Gastroesophageal sphincter (tissue), 4 donors: ENCODE measurements around the gene RPRM. TPM values are rescaled to one million over a fixed set of nuclear protein-coding genes. Genes with fewer than 3 reads are reported as not detected.

Source experiments
- ATAC-seq: fragments of 150-250 bp; one replicate; pipeline ENCODE4 v1.9.1; 2016; ENCODE audit warnings: mild to moderate bottlenecking, moderate library complexity
- H3K27ac ChIP-seq, 4 donors: fragments of 200-600 bp; sonication (generic) in 3 of 4; 1 replicate in 3 of 4; 2 replicates in 1 of 4; pipeline ENCODE4 v1.5.1; 2016 to 2019
- H3K27me3 ChIP-seq: fragments of 200-600 bp; sonication (generic); one replicate; pipeline ENCODE4 v1.5.1; 2019
- H3K36me3 ChIP-seq, 2 donors: fragments of 200-600 bp; sonication (generic); one replicate each; pipeline ENCODE4 v1.5.1; 2019; ENCODE audit warnings: control low read depth in 1 of 2
- H3K4me1 ChIP-seq, 3 donors: fragments of 200-600 bp; sonication (generic); 1 replicate in 2 of 3; 2 replicates in 1 of 3; pipeline ENCODE4 v1.5.1; 2016 to 2019; ENCODE audit warnings: control low read depth in 2 of 3
- H3K4me3 ChIP-seq, 2 donors: fragments of 200-600 bp; sonication (generic); one replicate each; pipeline ENCODE4 v1.5.1; 2019; ENCODE audit warnings: mild to moderate bottlenecking in 1 of 2, moderate library complexity in 1 of 2
- H3K9me3 ChIP-seq, 3 donors: fragments of 200-600 bp; sonication (generic); one replicate each; pipeline ENCODE4 v1.5.1; 2017 to 2019; ENCODE audit warnings: control low read depth in 2 of 3
- EP300 ChIP-seq: sonication (generic); formaldehyde crosslinking; IDR thresholded peaks from one replicate; pipeline ENCODE4 v1.6.1; 2017; ENCODE audit warnings: antibody characterized with exemption, mild to moderate bottlenecking
- POLR2A ChIP-seq, 2 donors: fragments of 450-650 bp; IDR thresholded peaks; one replicate each; pipeline ENCODE4 v1.6.1; 2017; ENCODE audit warnings: antibody characterized with exemption in 2 of 2, mild to moderate bottlenecking in 2 of 2, moderate library complexity in 1 of 2
- POLR2AphosphoS5 ChIP-seq: sonication (generic); formaldehyde crosslinking; IDR thresholded peaks from one replicate; pipeline ENCODE4 v1.6.1; 2017; ENCODE audit warnings: antibody characterized with exemption
- WGBS, 2 donors: methylation state at CpG; one replicate each; pipeline ENCODE4 v1.1.5; 2018; ENCODE audit warnings: low coverage in 1 of 2; 5-methylcytosine and 5-hydroxymethylcytosine counted together
- total RNA-seq, 4 donors: library from RNA; depleted of rRNA; stranded (reverse); fragments of >200 nt; gene quantifications; one replicate each; pipeline ENCODE4 v1.1.0, GENCODE V29; 2016
- TF ChIP-seq, protein P1 (sequence below), 4 experiments: fragments of 200-600 bp in 2 of 4; fragments of 450-650 bp in 2 of 4; sonication (generic) in 1 of 4; IDR thresholded peaks; one replicate each; pipeline ENCODE4 v1.5.1; 2017 to 2019; ENCODE audit warnings: antibody characterized with exemption in 4 of 4, mild to moderate bottlenecking in 2 of 4, moderate library complexity in 2 of 4

The RPRM gene
- total RNA-seq, result 1 to 10 TPM; 1.2 to 6.6 (median 3.9) TPM

DNA sequence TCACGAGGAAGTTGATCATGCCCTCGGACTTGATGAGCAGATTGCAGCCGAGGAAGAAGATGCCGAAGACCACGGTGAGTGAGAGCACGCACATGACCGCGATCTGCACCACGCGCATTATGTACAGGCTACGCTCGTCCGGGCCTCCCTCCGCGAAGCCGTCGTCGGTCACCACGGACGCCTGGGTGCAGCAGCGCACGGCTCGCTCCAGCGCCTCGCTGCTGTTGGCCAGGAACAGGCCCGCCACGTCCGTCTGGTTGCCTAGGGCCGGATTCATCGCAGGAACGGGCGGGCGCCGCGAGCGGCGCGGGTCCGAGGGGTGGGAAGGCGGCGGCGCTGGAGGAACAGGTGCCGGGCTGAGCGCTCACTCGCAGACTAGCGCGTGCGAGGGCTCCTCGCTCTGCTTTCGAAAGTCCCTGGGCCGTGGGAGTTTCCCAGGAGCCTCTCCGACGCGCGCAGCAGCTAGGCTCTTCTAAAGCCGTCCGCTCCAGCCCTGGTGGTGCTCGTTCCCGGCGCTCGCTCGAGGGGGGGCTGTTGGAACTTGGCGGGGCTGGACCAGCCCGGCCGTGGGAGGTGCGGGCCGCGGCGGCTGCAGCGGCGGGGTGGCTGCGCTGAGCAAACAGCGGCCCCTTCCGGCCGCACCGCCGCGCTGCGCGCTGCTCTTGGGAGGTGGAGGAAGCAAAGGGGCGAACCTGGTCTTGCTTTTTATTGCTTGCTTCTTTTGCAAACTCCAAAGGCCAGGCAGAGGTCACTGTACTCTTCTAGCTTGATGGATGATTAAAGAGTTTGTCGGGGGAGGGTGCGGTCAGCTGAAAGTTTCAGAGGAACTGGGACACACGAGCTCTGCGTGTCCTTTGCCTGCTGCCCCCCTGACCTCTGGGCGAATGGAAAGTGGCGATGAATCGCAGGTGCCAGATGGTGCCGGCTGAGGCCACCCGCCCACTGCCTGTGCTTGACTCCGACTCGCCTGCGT is at the start of gene RPRM:
Gene RPRM, minus strand, starts transcription at position 474 of the 973 bp plus-strand sequence. Its CDS starts 197 bp downstream, at position 277.
- WGBS, 2 donors, result 0% methylated on average over 1 of the region's 93 CpGs; no CpG with 5 or more reads in 1 of the 2 donors
- Histone ChIP-seq H3K27me3 (peaks cover 53% of the 10 kb centered on the region), H3K4me3 (peak within 1 kb of the TSS; percentile 42 to 65), H3K36me3 (no peaks in the 10 kb centered on the region), H3K4me1 (peaks cover 0 to 33% (median 22%) of the 10 kb centered on the region in 3 donors), H3K27ac (peak within 1 kb of the TSS in 3 of 4 donors; percentile 74 to 80 (median 79)), H3K9me3 (no peaks in the 10 kb centered on the region)
- ATAC-seq, result peak; percentile 97
- TF ChIP-seq POLR2A (IDR thresholded peaks at IDR 0.05) (peak in 1 of 2 donors; percentile 40), EP300 (no peak), POLR2AphosphoS5 (peak; percentile 4)
- TF ChIP-seq, protein P1, sequence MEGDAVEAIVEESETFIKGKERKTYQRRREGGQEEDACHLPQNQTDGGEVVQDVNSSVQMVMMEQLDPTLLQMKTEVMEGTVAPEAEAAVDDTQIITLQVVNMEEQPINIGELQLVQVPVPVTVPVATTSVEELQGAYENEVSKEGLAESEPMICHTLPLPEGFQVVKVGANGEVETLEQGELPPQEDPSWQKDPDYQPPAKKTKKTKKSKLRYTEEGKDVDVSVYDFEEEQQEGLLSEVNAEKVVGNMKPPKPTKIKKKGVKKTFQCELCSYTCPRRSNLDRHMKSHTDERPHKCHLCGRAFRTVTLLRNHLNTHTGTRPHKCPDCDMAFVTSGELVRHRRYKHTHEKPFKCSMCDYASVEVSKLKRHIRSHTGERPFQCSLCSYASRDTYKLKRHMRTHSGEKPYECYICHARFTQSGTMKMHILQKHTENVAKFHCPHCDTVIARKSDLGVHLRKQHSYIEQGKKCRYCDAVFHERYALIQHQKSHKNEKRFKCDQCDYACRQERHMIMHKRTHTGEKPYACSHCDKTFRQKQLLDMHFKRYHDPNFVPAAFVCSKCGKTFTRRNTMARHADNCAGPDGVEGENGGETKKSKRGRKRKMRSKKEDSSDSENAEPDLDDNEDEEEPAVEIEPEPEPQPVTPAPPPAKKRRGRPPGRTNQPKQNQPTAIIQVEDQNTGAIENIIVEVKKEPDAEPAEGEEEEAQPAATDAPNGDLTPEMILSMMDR (IDR thresholded peaks at IDR 0.05), result peak; percentile 78 to 98 (median 88)

DNA sequence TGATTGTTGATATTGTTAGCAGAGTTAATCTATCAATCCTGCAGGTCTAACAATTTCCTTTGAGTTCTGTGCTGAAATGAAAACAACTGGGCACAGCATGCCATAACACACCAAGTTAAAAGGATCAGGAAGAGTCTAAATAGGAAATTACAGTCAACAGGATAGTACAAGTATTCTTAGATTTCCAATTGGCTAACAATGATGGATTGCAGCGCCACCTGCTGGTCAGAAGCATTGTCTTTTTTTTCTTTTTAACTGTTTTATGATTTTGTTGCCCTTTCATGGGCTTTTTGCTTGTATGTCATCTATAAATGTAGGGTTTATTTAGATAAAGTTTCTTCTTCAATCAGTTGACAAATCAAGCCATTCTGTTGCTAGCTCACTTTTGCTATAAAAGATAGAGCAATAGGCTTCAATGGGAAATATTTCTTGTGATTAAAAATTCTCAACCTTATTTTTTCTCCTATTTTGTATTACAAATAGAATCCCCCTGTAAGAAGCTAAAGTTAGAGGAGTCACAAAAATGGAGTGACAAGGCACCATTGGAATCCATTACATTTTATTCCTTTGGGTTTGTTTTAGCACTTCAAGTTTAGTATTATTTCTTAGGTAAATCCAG is 40.8 kb upstream of the RPRM start:
- ATAC-seq, result no peak
- no peaks in the 10 kb centered on the region for H3K36me3 ChIP-seq
- WGBS, 2 donors, result 0% methylated on average over 1 of the region's 1 CpG
- peaks cover under 1% of the 10 kb centered on the region for H3K27me3 ChIP-seq
- H3K4me1 ChIP-seq, result no peaks in the 10 kb centered on the region
- H3K4me3 ChIP-seq, result no peak overlapping the region
- no peak overlapping the region for H3K27ac ChIP-seq
- no peaks in the 10 kb centered on the region for H3K9me3 ChIP-seq
- TF ChIP-seq POLR2AphosphoS5, result no peak
- TF ChIP-seq, protein P1 (IDR thresholded peaks at IDR 0.05), result peak; percentile 66 to 74 (median 72)

DNA sequence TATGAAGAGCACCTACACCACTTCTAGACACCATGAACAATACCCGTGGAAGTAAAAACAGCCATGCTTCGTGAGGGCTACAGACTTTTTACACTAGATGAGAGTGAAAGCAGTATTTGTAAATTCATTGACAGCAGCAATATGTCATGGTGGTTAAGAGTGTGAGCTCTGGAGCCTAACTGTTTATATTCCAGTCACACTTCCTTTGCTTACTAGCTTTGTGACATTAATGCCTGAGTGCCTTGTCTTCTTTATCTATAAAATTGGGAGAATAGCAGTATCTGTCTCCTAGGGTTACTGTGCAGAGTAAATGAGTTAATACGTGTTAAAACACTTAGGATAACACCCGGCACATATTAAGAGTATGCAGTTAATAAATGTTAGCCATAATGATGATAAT is 33.8 kb upstream of the RPRM start:
- no peak for ATAC-seq
- WGBS, 2 donors, result 9 to 48% methylated on average over 4 of the region's 4 CpGs

DNA sequence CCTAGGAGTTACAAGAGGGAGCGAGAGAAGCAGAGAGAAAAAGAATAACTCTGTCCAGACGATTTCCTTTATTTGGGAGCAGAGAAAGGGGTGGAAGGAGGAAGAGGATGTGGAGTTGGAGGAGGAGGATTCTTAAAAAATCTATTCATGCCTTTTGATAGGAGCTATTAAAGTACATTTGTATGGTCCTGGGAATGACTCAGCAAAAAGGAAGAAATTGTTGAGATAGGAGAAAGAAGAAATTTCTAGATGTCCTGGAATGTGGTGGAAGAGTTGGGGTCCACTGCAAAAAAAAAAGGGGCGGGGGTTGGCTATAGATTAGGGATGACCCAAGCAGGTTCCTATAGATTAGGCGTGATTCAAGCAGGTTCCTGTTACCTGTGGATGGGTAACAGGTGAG is 32.4 kb upstream of the RPRM start:
- Histone ChIP-seq H3K27me3 (peaks cover 8% of the 10 kb centered on the region), H3K4me3 (no peak overlapping the region), H3K36me3 (no peaks in the 10 kb centered on the region), H3K27ac (no peak overlapping the region), H3K4me1 (no peaks in the 10 kb centered on the region), H3K9me3 (peaks cover 0 to 15% (median 0%) of the 10 kb centered on the region in 3 donors)
- TF ChIP-seq, protein P1 (IDR thresholded peaks at IDR 0.05), result no peak
- no peak for TF ChIP-seq EP300
- TF ChIP-seq POLR2A (IDR thresholded peaks at IDR 0.05), result no peak
- TF ChIP-seq POLR2AphosphoS5, result no peak
- 78 to 81% methylated on average over 3 to 4 of the region's 4 CpGs for WGBS, 2 donors
- no peak for ATAC-seq

More for the DNA sequence above, 33.8 kb upstream of the RPRM start:
- H3K27me3 ChIP-seq, result peaks cover 8% of the 10 kb centered on the region
- no peaks in the 10 kb centered on the region for H3K4me1 ChIP-seq
- H3K9me3 ChIP-seq, result peaks cover 0 to 2% (median 0%) of the 10 kb centered on the region in 3 donors
- no peak overlapping the region for H3K4me3 ChIP-seq
- TF ChIP-seq EP300 (no peak), POLR2A (IDR thresholded peaks at IDR 0.05) (no peak), POLR2AphosphoS5 (no peak)
- TF ChIP-seq, protein P1 (IDR thresholded peaks at IDR 0.05), result no peak
- H3K27ac ChIP-seq, result no peak overlapping the region
- no peaks in the 10 kb centered on the region for H3K36me3 ChIP-seq
